Measurements from ENCODE around the gene RNF169. TPM values are rescaled to one million over a fixed set of nuclear protein-coding genes. Genes with fewer than 3 reads are reported as not detected.

The RNF169 gene
- total and polyA plus RNA-seq, 2 of the 13 experiments (the other 11 are each of a cell fraction or from before 2014, with no cell fraction given): 5.3 to 14.2 TPM

- TF ChIP-seq SOX13 (IDR thresholded peaks at IDR 0.05): no peak
- peak in 1 of 2 experiments; percentile 46; a peak in 2 of 4 replicates for TF ChIP-seq SOX13 (CRISPR knock-in tag; conservative IDR thresholded peaks at IDR 0.05 in 1 of 2, IDR thresholded peaks at IDR 0.05 in 1 of 2)
- 0 out of 2 replicates have a peak, but pooled peaks have one; percentile 36 for TF ChIP-seq FOXO1 (CRISPR knock-in tag; IDR thresholded peaks at IDR 0.05)
- no peak for TF ChIP-seq CSRNP1 (CRISPR knock-in tag; IDR thresholded peaks at IDR 0.05)
- TF ChIP-seq ZNF703 (CRISPR knock-in tag; IDR thresholded peaks at IDR 0.05; ENCODE audit: borderline replicate concordance): no peak
- TF ChIP-seq SP5 (CRISPR knock-in tag; IDR thresholded peaks at IDR 0.05; ENCODE audit: borderline replicate concordance, low read depth): 0 out of 2 replicates have a peak, but pooled peaks have one; percentile 34
- peak; percentile 85 for TF ChIP-seq RBFOX2 (IDR thresholded peaks at IDR 0.05; ENCODE audit: low read depth, low read length)
- TF ChIP-seq SOX6 (IDR thresholded peaks at IDR 0.05): no peak
- TF ChIP-seq SOX6 (CRISPR knock-in tag; IDR thresholded peaks at IDR 0.05): no peak
- 0 out of 2 replicates have a peak, but pooled peaks have one; percentile 53 for TF ChIP-seq KDM4B (CRISPR knock-in tag; IDR thresholded peaks at IDR 0.05)
- peak; percentile 59; the same call in 1 of the 2 replicates for TF ChIP-seq ZNF792 (CRISPR knock-in tag; IDR thresholded peaks at IDR 0.05)
- TF ChIP-seq ZNF772 (CRISPR knock-in tag; IDR thresholded peaks at IDR 0.05): peak; percentile 6; the same call in 1 of the 2 replicates
- TF ChIP-seq SALL2 (CRISPR knock-in tag; IDR thresholded peaks at IDR 0.05): no peak
- TF ChIP-seq AKAP8 (CRISPR knock-in tag; IDR thresholded peaks at IDR 0.05): no peak
- 0 out of 2 replicates have a peak, but pooled peaks have one; percentile 8 for TF ChIP-seq HOXA5 (CRISPR knock-in tag; IDR thresholded peaks at IDR 0.05)
- TF ChIP-seq ZNF296 (CRISPR knock-in tag; conservative IDR thresholded peaks at IDR 0.05): no peak
- TF ChIP-seq ELF1 (CRISPR knock-in tag; IDR thresholded peaks at IDR 0.05): 0 out of 2 replicates have a peak, but pooled peaks have one; percentile 41
- no peak for TF ChIP-seq ZBTB33 (CRISPR knock-in tag; IDR thresholded peaks at IDR 0.05)
- peak; percentile 5; the same call in 1 of the 2 replicates for TF ChIP-seq ZMYM4 (CRISPR knock-in tag; IDR thresholded peaks at IDR 0.05)
- TF ChIP-seq POGK (CRISPR knock-in tag; conservative IDR thresholded peaks at IDR 0.05): 0 out of 2 replicates have a peak, but pooled peaks have one; percentile 11
- peak; percentile 27; the same call in 1 of the 2 replicates for TF ChIP-seq ZFX (CRISPR knock-in tag; IDR thresholded peaks at IDR 0.05; ENCODE audit: low read depth)
- 0 out of 2 replicates have a peak, but pooled peaks have one; percentile 14 for TF ChIP-seq MYPOP (CRISPR knock-in tag; IDR thresholded peaks at IDR 0.05)
These were observed at the start of gene RNF169 (continued) for GRCh38 chr11:74748211-74749126.

All from HepG2 (cell line).